Natural killer cell treated with Interleukin-12 subunit alpha and Interleukin-12 subunit beta and Interleukin-15 and Interleukin-18, amount 100 ng/mL, for 72 hours (primary cell): ENCODE measurements around the gene GPRC5A. TPM values are rescaled to one million over a fixed set of nuclear protein-coding genes. Genes with fewer than 3 reads are reported as not detected.

Experiments used
- ATAC-seq, 2 donors: fragments of 150-1000 bp; cut with Tn5 transposase in 1 of 2; sonication (Bioruptor Pico), chemical (Tn5 transposase) in 1 of 2; 2 replicates each; pipeline ENCODE4 v1.10.0; 2021
- DNase-seq: peaks from one replicate; pipeline ENCODE4 v3.0.0; 2022; ENCODE audit warnings: low spot score
- H3K27ac Mint-ChIP-seq, 2 donors: 1 replicate in 1 of 2; 2 replicates in 1 of 2; pipeline ENCODE4 v1.8.0; 2022; ENCODE audit warnings: mixed read lengths in 2 of 2, mild to moderate bottlenecking in 1 of 2, moderate library complexity in 1 of 2
- H3K27me3 Mint-ChIP-seq, 2 donors: 1 replicate in 1 of 2; 2 replicates in 1 of 2; pipeline ENCODE4 v1.8.0; 2022; ENCODE audit warnings: mixed read lengths in 2 of 2
- H3K36me3 Mint-ChIP-seq: one replicate; pipeline ENCODE4 v1.8.0; 2022; ENCODE audit warnings: mixed read lengths
- H3K4me1 Mint-ChIP-seq, 2 donors: 1 replicate in 1 of 2; 2 replicates in 1 of 2; pipeline ENCODE4 v1.8.0; 2022; ENCODE audit warnings: low read depth in 2 of 2, mixed read lengths in 2 of 2, mild to moderate bottlenecking in 1 of 2
- H3K4me3 Mint-ChIP-seq: one replicate; pipeline ENCODE4 v1.8.0; 2022; ENCODE audit warnings: mixed read lengths
- H3K9me3 Mint-ChIP-seq: 2 replicates; pipeline ENCODE4 v1.8.0; 2022; ENCODE audit warnings: mixed read lengths
- total RNA-seq, 2 donors: library from RNA; stranded (reverse); gene quantifications; one replicate each; pipeline ENCODE4 v1.2.3, GENCODE V29; 2022

GPRC5A gene
- total RNA-seq, 2 donors from 2014 or later, result not detected

DNA sequence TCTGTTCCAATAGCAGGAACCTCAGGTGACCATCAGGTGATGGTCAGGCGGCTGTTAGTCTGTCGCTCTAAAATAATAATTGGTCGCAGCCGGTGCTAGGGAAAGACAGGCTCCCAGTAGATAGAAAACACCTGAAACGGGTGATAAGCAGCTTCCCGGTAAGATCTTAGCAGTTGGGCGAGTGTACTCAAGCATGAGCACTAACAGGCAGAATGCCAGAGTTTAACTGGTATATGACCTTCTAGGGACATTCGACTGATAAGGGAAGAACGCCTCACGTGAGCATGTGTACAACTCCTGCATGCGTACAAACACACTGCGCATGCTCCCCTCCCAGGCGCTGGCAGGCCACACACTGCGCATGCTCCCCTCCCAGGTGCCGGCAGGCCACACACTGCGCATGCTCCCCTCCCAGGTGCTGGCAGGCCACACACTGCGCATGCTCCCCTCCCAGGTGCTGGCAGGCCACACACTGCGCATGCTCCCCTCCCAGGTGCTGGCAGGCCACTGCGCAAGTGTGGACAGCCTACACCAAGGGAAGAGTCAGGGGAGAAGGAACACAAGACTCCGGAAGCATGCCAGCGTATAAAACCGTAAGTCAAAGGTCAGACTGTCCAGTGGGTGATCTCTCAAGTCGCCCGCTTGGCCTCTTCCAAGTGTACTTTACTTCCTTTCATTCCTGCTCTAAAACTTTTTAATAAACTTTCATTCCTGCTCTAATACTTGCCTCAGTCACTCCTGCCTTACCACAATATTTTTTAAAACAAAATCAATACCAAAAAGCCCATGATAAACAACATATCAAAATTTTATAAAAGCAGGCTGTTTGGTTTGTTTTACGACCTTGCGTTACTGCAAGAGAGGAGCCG lies 36.1 kb downstream of the GPRC5A start:
- DNase-seq (peak; percentile 63), ATAC-seq (peak in 1 of 2 donors; percentile 74)
- Mint-ChIP-seq H3K27me3 (peaks cover 7 to 10% of the 10 kb centered on the region in 2 donors), H3K4me3 (no peak overlapping the region), H3K4me1 (peaks cover 0 to 5% of the 10 kb centered on the region in 2 donors), H3K36me3 (no peaks in the 10 kb centered on the region), H3K27ac (no peak overlapping the region), H3K9me3 (no peaks in the 10 kb centered on the region)

DNA sequence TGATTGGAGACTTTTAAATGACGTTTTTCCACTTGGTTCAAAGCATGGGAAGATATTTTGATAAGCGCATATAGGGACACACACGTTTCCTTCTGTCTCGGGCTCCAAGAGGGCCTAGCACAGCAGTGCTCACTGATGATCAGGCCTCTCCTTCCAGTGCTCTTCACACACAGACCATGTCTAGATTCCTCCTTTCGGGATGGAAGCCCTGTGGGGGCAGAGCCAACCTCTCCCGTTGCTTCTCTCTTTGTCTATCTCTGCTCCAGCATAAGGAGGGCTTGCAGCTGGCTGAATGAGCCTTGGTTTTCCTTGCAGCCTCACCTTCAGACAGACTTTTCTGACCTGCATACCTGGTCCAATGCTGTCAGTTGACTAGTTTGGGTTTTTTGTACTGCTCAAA lies 38.3 kb downstream of the GPRC5A start:
- no peaks in the 10 kb centered on the region for H3K36me3 Mint-ChIP-seq
- peaks cover 5 to 10% of the 10 kb centered on the region in 2 donors for H3K27me3 Mint-ChIP-seq
- ATAC-seq (no peak), DNase-seq (no peak)
- peaks cover 0 to 5% of the 10 kb centered on the region in 2 donors for H3K4me1 Mint-ChIP-seq
- no peak overlapping the region for H3K27ac Mint-ChIP-seq
- no peaks in the 10 kb centered on the region for H3K9me3 Mint-ChIP-seq
- no peak overlapping the region for H3K4me3 Mint-ChIP-seq

- H3K4me1 Mint-ChIP-seq, result peaks cover 0 to 5% of the 10 kb centered on the region in 2 donors
- H3K4me3 Mint-ChIP-seq, result no peak overlapping the region
- no peaks in the 10 kb centered on the region for H3K36me3 Mint-ChIP-seq
- no peak for ATAC-seq
- H3K27ac Mint-ChIP-seq, result no peak overlapping the region
- peaks cover 0 to 4% of the 10 kb centered on the region in 2 donors for H3K27me3 Mint-ChIP-seq
- H3K9me3 Mint-ChIP-seq, result no peaks in the 10 kb centered on the region
- no peak for DNase-seq
Measured at GRCh38 chr12:12930633-12931219, 39.4 kb downstream of the GPRC5A start.

GRCh38 chr12:12933742-12934141 lies 42.4 kb downstream of the GPRC5A start:
- ATAC-seq (no peak), DNase-seq (no peak)
- no peaks in the 10 kb centered on the region for H3K9me3 Mint-ChIP-seq
- no peak overlapping the region for H3K4me3 Mint-ChIP-seq
- peaks cover 0 to 5% of the 10 kb centered on the region in 2 donors for H3K4me1 Mint-ChIP-seq
- H3K36me3 Mint-ChIP-seq, result no peaks in the 10 kb centered on the region
- H3K27ac Mint-ChIP-seq, result no peak overlapping the region
- peaks cover 0 to 2% of the 10 kb centered on the region in 2 donors for H3K27me3 Mint-ChIP-seq

DNA sequence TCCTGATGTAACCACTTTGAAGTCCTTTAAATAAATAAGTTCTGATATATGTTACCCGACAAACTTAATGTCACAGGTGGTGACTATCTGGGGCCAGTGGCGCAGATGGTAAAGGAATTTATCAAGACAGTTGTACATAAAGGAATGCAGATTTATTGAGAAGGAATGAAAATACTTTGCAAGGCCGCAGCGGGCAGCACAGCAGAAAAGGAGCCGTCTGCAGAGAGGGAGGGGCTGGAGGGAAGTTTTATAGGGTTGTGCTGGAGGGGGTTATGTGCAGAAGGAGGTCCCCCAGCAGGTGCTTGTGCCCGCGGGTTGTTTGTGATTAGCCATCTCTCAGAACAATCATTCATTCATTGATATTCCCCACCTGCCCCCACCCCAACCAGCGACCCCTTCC lies 43.2 kb downstream of the GPRC5A start:
- Mint-ChIP-seq H3K4me3 (no peak overlapping the region), H3K27ac (no peak overlapping the region), H3K27me3 (peaks cover 1 to 2% of the 10 kb centered on the region in 2 donors), H3K9me3 (no peaks in the 10 kb centered on the region), H3K4me1 (peaks cover 0 to 5% of the 10 kb centered on the region in 2 donors), H3K36me3 (no peaks in the 10 kb centered on the region)
- no peak for ATAC-seq
- no peak for DNase-seq

GRCh38 chr12:12936983-12937491 lies 45.7 kb downstream of the GPRC5A start:
- Mint-ChIP-seq H3K4me1 (no peaks in the 10 kb centered on the region), H3K4me3 (no peak overlapping the region), H3K9me3 (no peaks in the 10 kb centered on the region), H3K27ac (no peak overlapping the region), H3K27me3 (peaks cover 2 to 11% of the 10 kb centered on the region in 2 donors), H3K36me3 (no peaks in the 10 kb centered on the region)
- DNase-seq (no peak), ATAC-seq (no peak)

DNA sequence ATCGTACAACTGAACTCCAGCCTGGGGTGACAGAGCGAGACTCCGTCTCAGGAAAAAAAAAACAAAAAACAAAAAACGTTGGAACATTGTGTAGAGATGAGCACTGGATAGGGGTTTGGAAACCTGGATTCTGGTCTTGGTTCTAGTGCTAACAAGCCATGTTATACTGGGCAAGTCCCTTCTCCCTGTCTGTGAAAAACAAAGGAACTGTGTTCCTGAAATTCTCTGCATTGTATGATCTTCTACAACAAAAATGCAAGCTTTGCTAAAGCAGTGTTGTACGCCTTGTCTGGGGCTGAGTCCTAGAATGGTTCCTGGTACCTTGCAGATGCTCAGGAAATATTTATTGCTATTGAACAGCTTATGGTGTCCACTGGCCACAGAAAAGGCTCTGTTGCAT lies 47.2 kb downstream of the GPRC5A start:
- ATAC-seq, result no peak
- DNase-seq, result no peak
- H3K4me1 Mint-ChIP-seq, result no peaks in the 10 kb centered on the region
- no peak overlapping the region for H3K27ac Mint-ChIP-seq
- H3K27me3 Mint-ChIP-seq, result peaks cover 2 to 11% of the 10 kb centered on the region in 2 donors
- no peaks in the 10 kb centered on the region for H3K36me3 Mint-ChIP-seq
- H3K4me3 Mint-ChIP-seq, result no peak overlapping the region
- H3K9me3 Mint-ChIP-seq, result no peaks in the 10 kb centered on the region

DNA sequence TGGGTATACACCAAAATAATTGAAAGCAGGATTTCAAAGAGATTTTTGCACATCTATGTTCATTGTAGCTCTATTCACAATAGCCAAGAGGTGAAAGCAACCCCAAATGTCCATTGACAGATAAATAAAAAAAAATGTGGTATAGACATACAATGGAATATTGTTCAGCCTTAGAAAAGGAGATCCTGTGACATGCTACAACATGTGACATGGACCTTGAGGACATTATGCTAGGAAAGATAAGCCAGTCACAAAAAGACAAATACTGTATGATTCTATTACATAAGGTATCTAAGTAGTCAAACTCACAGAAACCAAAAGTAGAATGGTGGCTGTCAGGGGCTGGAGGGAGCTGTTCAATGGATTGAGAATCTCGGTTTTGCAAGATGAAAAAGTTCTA lies 48.5 kb downstream of the GPRC5A start:
- H3K9me3 Mint-ChIP-seq, result no peaks in the 10 kb centered on the region
- H3K36me3 Mint-ChIP-seq, result no peaks in the 10 kb centered on the region
- DNase-seq, result no peak
- no peak overlapping the region for H3K4me3 Mint-ChIP-seq
- peaks cover 4 to 15% of the 10 kb centered on the region in 2 donors for H3K27me3 Mint-ChIP-seq
- H3K4me1 Mint-ChIP-seq, result no peaks in the 10 kb centered on the region
- no peak overlapping the region for H3K27ac Mint-ChIP-seq
- no peak for ATAC-seq

- H3K27ac Mint-ChIP-seq, result no peak overlapping the region
- H3K4me1 Mint-ChIP-seq, result no peaks in the 10 kb centered on the region
- peaks cover 12 to 28% of the 10 kb centered on the region in 2 donors for H3K27me3 Mint-ChIP-seq
- H3K36me3 Mint-ChIP-seq, result no peaks in the 10 kb centered on the region
- DNase-seq, result no peak
- no peaks in the 10 kb centered on the region for H3K9me3 Mint-ChIP-seq
- no peak for ATAC-seq
- no peak overlapping the region for H3K4me3 Mint-ChIP-seq
Measured at GRCh38 chr12:12941450-12942350, 50.3 kb downstream of the GPRC5A start.

GRCh38 chr12:12943586-12944260 lies 52.4 kb downstream of the GPRC5A start:
- no peak for ATAC-seq
- Mint-ChIP-seq H3K4me3 (no peak overlapping the region), H3K4me1 (no peaks in the 10 kb centered on the region), H3K27me3 (peaks cover 12 to 28% of the 10 kb centered on the region in 2 donors), H3K36me3 (no peaks in the 10 kb centered on the region), H3K9me3 (no peaks in the 10 kb centered on the region), H3K27ac (no peak overlapping the region)
- no peak for DNase-seq

GRCh38 chr12:12945591-12945990 lies 54.2 kb downstream of the GPRC5A start:
- DNase-seq (no peak), ATAC-seq (no peak)
- Mint-ChIP-seq H3K27ac (no peak overlapping the region), H3K27me3 (peaks cover 20 to 28% of the 10 kb centered on the region in 2 donors), H3K9me3 (no peaks in the 10 kb centered on the region), H3K4me3 (no peak overlapping the region), H3K36me3 (no peaks in the 10 kb centered on the region), H3K4me1 (no peaks in the 10 kb centered on the region)

- ATAC-seq (no peak), DNase-seq (no peak)
- H3K27ac Mint-ChIP-seq, result no peak overlapping the region
- no peak overlapping the region for H3K4me3 Mint-ChIP-seq
- no peaks in the 10 kb centered on the region for H3K9me3 Mint-ChIP-seq
- no peaks in the 10 kb centered on the region for H3K4me1 Mint-ChIP-seq
- H3K27me3 Mint-ChIP-seq, result peaks cover 20 to 28% of the 10 kb centered on the region in 2 donors
- no peaks in the 10 kb centered on the region for H3K36me3 Mint-ChIP-seq
Measured at GRCh38 chr12:12946686-12947355, 55.5 kb downstream of the GPRC5A start.

DNA sequence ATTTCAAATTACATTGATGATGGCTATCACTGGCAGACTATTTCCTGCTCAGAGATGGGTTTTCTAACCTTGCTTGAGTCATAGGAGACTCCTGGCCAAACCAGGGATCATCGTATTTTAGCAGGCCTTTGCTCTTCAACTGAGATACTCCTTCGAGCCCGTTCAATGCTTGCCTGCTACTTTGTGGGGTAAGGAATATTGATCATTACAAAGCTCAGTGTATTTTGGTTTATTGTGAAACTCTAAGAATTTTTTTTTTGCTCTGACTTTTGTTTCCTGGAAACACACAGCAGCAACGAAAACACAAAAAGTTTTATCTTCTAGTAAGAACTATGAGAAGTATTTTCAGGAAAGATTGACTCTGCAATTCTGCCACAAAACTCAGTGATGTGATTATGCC lies 56.5 kb downstream of the GPRC5A start:
- Mint-ChIP-seq H3K36me3 (no peaks in the 10 kb centered on the region), H3K9me3 (no peaks in the 10 kb centered on the region), H3K4me1 (no peaks in the 10 kb centered on the region), H3K27me3 (peaks cover 20 to 28% of the 10 kb centered on the region in 2 donors), H3K4me3 (no peak overlapping the region), H3K27ac (no peak overlapping the region)
- ATAC-seq, result no peak
- no peak for DNase-seq
